HG03575 (cell line): ENCODE data around the gene CCL17.
"Not testable (repeated sequence)": the region's sequence is repeated elsewhere in the genome, so short reads cannot be mapped to it uniquely, and the experiment has no call there.

Source experiments
- ATAC-seq: cut with Tn5 transposase; IDR thresholded peaks from one replicate; pipeline ENCODE4 v1.9.1; 2021; ENCODE audit not compliant: unreplicated experiment, insufficient number of reproducible peaks, low FRiP score; ENCODE audit errors: extremely low read depth

CCL17 gene

GRCh38 chr16:57403965-57404817 is at the start of gene CCL17:
CCL17 (plus strand) TSS chr16:57404767; CDS start chr16:57413933, 9,166 bp downstream.
- no peak for ATAC-seq

- ATAC-seq, result no peak
Measured at GRCh38 chr16:57355898-57356414, 48.6 kb upstream of the CCL17 start.

- no peak for ATAC-seq
Measured at GRCh38 chr16:57356547-57356946, 48.0 kb upstream of the CCL17 start.

- no peak for ATAC-seq
Measured at GRCh38 chr16:57357330-57358085, 47.1 kb upstream of the CCL17 start.

GRCh38 chr16:57358086-57358420 is 46.5 kb upstream of the CCL17 start:
- ATAC-seq, result no peak

GRCh38 chr16:57358527-57359095 is 46.0 kb upstream of the CCL17 start, which contains the start of gene CCL22:
CCL22 (plus strand) TSS chr16:57358783; CDS start chr16:57358817, 34 bp downstream.
- no peak for ATAC-seq

GRCh38 chr16:57360321-57360935 is 44.1 kb upstream of the CCL17 start:
- ATAC-seq, result no peak

- no peak for ATAC-seq
Measured at GRCh38 chr16:57361404-57361803, 43.2 kb upstream of the CCL17 start.

GRCh38 chr16:57364143-57364542 is 40.4 kb upstream of the CCL17 start:
- ATAC-seq, result no peak

- no peak for ATAC-seq
Measured at GRCh38 chr16:57366544-57367040, 38.0 kb upstream of the CCL17 start.

GRCh38 chr16:57367116-57367752 is 37.3 kb upstream of the CCL17 start:
- no peak for ATAC-seq

GRCh38 chr16:57371494-57372371 is 32.8 kb upstream of the CCL17 start:
- no peak for ATAC-seq

GRCh38 chr16:57372372-57373116 is 32.0 kb upstream of the CCL17 start, which contains the start of gene CX3CL1:
CX3CL1 (plus strand) TSS chr16:57372490; CDS start chr16:57372569, 79 bp downstream.
- ATAC-seq, result no peak

- no peak for ATAC-seq
Measured at GRCh38 chr16:57373117-57373947, 31.2 kb upstream of the CCL17 start.

GRCh38 chr16:57374067-57374534 is 30.5 kb upstream of the CCL17 start:
- ATAC-seq, result no peak

GRCh38 chr16:57374925-57375465 is 29.6 kb upstream of the CCL17 start:
- ATAC-seq, result not testable (repeated sequence)
